Retinal pigment epithelial cell (primary cell): ENCODE results near the gene CREB5.
A peak's percentile ranks its signal among the peaks of the same experiment; 100 is the strongest.

Source experiments
- DNase-seq: peaks from one replicate; pipeline ENCODE4 v3.0.0-alpha.2; 2010; ENCODE audit warnings: low read depth
- H3K4me3 ChIP-seq: 2 replicates; pipeline ENCODE4 v1.5.1; 2011; ENCODE audit warnings: mild to moderate bottlenecking, low read length, control low read depth, moderate library complexity
- CTCF ChIP-seq: conservative IDR thresholded peaks from 2 replicates; pipeline ENCODE4 v1.5.1; 2011; ENCODE audit warnings: low read depth, low read length, control low read depth, inconsistent platforms

The CREB5 gene

GRCh38 chr7:28623863-28624262 lies 211.5 kb downstream of the CREB5 start:
- DNase-seq, result no peak
- no peak for TF ChIP-seq CTCF
- no peak overlapping the region for H3K4me3 ChIP-seq

GRCh38 chr7:28625432-28625831 lies 213.1 kb downstream of the CREB5 start:
- no peak overlapping the region for H3K4me3 ChIP-seq
- no peak for DNase-seq
- TF ChIP-seq CTCF, result no peak

GRCh38 chr7:28626221-28626620 lies 213.9 kb downstream of the CREB5 start:
- TF ChIP-seq CTCF, result no peak

GRCh38 chr7:28626624-28627262 lies 214.4 kb downstream of the CREB5 start:
- H3K4me3 ChIP-seq, result no peak overlapping the region
- TF ChIP-seq CTCF, result peak; percentile 76
- DNase-seq, result no peak

More at GRCh38 chr7:28626221-28626620, 213.9 kb downstream of the CREB5 start:
- H3K4me3 ChIP-seq, result no peak overlapping the region
- no peak for DNase-seq

- no peak for TF ChIP-seq CTCF
- no peak for DNase-seq
- no peak overlapping the region for H3K4me3 ChIP-seq
These were observed 214.9 kb downstream of the CREB5 start for GRCh38 chr7:28627263-28627653.

GRCh38 chr7:28627896-28628295 lies 215.6 kb downstream of the CREB5 start:
- TF ChIP-seq CTCF, result no peak

GRCh38 chr7:28629216-28629842 lies 217.0 kb downstream of the CREB5 start:
- H3K4me3 ChIP-seq, result no peak overlapping the region
- no peak for TF ChIP-seq CTCF
- DNase-seq, result no peak

More at GRCh38 chr7:28627896-28628295, 215.6 kb downstream of the CREB5 start:
- no peak overlapping the region for H3K4me3 ChIP-seq
- no peak for DNase-seq
